Esophagus muscularis mucosa (tissue), 4 donors: ENCODE data around the gene FRK. TPM values are rescaled to one million over a fixed set of nuclear protein-coding genes. Genes with fewer than 3 reads are reported as not detected.

Source experiments
- DNase-seq: peaks from one replicate; pipeline ENCODE4 v3.0.0-alpha.2; 2017; ENCODE audit errors: extremely low spot score
- H3K27ac ChIP-seq, 4 donors: fragments of 200-600 bp; sonication (generic); replicated peaks in 1 of 4; 1 replicate in 3 of 4; 2 replicates in 1 of 4; pipeline ENCODE4 v1.5.1; 2016 to 2019; ENCODE audit warnings: mild to moderate bottlenecking in 1 of 4
- H3K27me3 ChIP-seq, 4 donors: fragments of 200-600 bp; sonication (generic); one replicate each; pipeline versions ENCODE4 v1.5.1 to v1.6.0; 2016 to 2019
- H3K36me3 ChIP-seq, 4 donors: fragments of 200-600 bp; sonication (generic); one replicate each; pipeline ENCODE4 v1.5.1; 2016 to 2019
- H3K4me1 ChIP-seq, 4 donors: fragments of 200-600 bp; sonication (generic); one replicate each; pipeline ENCODE4 v1.5.1; 2016 to 2019
- H3K4me3 ChIP-seq, 4 donors: fragments of 200-600 bp; sonication (generic); 1 replicate in 2 of 4; 2 replicates in 2 of 4; pipeline ENCODE4 v1.5.1; 2016 to 2019; ENCODE audit warnings: mild to moderate bottlenecking in 4 of 4, moderate library complexity in 1 of 4
- H3K9me3 ChIP-seq, 4 donors: fragments of 200-600 bp; sonication (generic); 1 replicate in 3 of 4; 2 replicates in 1 of 4; pipeline ENCODE4 v1.5.1; 2016 to 2019
- CTCF ChIP-seq, 3 experiments: fragments of 200-600 bp in 2 of 3; fragments of 450-650 bp in 1 of 3; sonication (generic) in 2 of 3; IDR thresholded peaks; one replicate each; pipeline ENCODE4 v1.5.1; 2017 to 2019; ENCODE audit warnings: antibody characterized with exemption in 3 of 3, mild to moderate bottlenecking in 2 of 3, moderate library complexity in 1 of 3
- EP300 ChIP-seq: sonication (generic); formaldehyde crosslinking; IDR thresholded peaks from one replicate; pipeline ENCODE4 v1.6.1; 2017; ENCODE audit warnings: antibody characterized with exemption
- POLR2A ChIP-seq: fragments of 450-650 bp; IDR thresholded peaks from one replicate; pipeline ENCODE4 v1.6.1; 2017; ENCODE audit warnings: antibody characterized with exemption, moderate library complexity, mild to moderate bottlenecking, low read depth
- POLR2AphosphoS5 ChIP-seq, 2 donors: sonication (generic); formaldehyde crosslinking; IDR thresholded peaks; one replicate each; pipeline ENCODE4 v1.6.1; 2017; ENCODE audit warnings: antibody characterized with exemption in 2 of 2
- WGBS: methylation state at CpG from one replicate; pipeline ENCODE4 v1.1.5; 2018; 5-methylcytosine and 5-hydroxymethylcytosine counted together
- intact Hi-C: fragments of 100-400 bp; cut with DNase I; formaldehyde crosslinking; loops from one replicate; pipeline ENCODE4 v1.15.1; 2023
- total RNA-seq, 4 donors: library from RNA; depleted of rRNA; stranded (reverse); fragments of >200 nt; gene quantifications; one replicate each; pipeline versions ENCODE4 v1.1.0 to v1.2.1, GENCODE V29; 2016

Gene FRK
- total RNA-seq, 4 donors from 2014 or later = 0.17 to 0.57 (median 0.40) TPM

- no peak overlapping the region for H3K27ac ChIP-seq
- 58% methylated on average over 1 of the region's 1 CpG for WGBS
- no peak for DNase-seq
- intact Hi-C loops = no loop called here
- no peaks in the 10 kb centered on the region for H3K36me3 ChIP-seq
- no peak for TF ChIP-seq POLR2A
- no peak for TF ChIP-seq CTCF (IDR thresholded peaks at IDR 0.05)
- no peak for TF ChIP-seq POLR2AphosphoS5 (IDR thresholded peaks at IDR 0.05)
- no peak for TF ChIP-seq EP300
- H3K4me3 ChIP-seq = no peak overlapping the region
- no peaks in the 10 kb centered on the region for H3K27me3 ChIP-seq
- no peaks in the 10 kb centered on the region for H3K9me3 ChIP-seq
- H3K4me1 ChIP-seq = peaks cover 15 to 25% (median 18%) of the 10 kb centered on the region in 4 donors
Observed at GRCh38 chr6:116018976-116019375, 41.7 kb downstream of the FRK start.

- 31% methylated on average over 2 of the region's 2 CpGs for WGBS
- intact Hi-C loops = no loop called here
- DNase-seq = no peak
- Histone ChIP-seq H3K4me1 (peaks cover 15 to 25% (median 18%) of the 10 kb centered on the region in 4 donors), H3K4me3 (no peak overlapping the region), H3K36me3 (no peaks in the 10 kb centered on the region), H3K27me3 (no peaks in the 10 kb centered on the region), H3K27ac (peak overlapping the region in 2 of 4 donors; percentile 28 to 30), H3K9me3 (no peaks in the 10 kb centered on the region)
- TF ChIP-seq POLR2A (no peak), CTCF (IDR thresholded peaks at IDR 0.05) (no peak), POLR2AphosphoS5 (IDR thresholded peaks at IDR 0.05) (no peak), EP300 (no peak)
Observed at GRCh38 chr6:116017546-116018295, 43.0 kb downstream of the FRK start.

- no peak for DNase-seq
- WGBS = 16% methylated on average over 4 of the region's 4 CpGs
- peaks cover 15 to 25% (median 19%) of the 10 kb centered on the region in 4 donors for H3K4me1 ChIP-seq
- H3K36me3 ChIP-seq = no peaks in the 10 kb centered on the region
- peak overlapping the region in 3 of 4 donors; percentile 28 to 38 (median 30) for H3K27ac ChIP-seq
- no peak for TF ChIP-seq EP300
- no peak for TF ChIP-seq POLR2A
- no peak for TF ChIP-seq CTCF (IDR thresholded peaks at IDR 0.05)
- no peak for TF ChIP-seq POLR2AphosphoS5 (IDR thresholded peaks at IDR 0.05)
- H3K27me3 ChIP-seq = no peaks in the 10 kb centered on the region
- no peaks in the 10 kb centered on the region for H3K9me3 ChIP-seq
- H3K4me3 ChIP-seq = no peak overlapping the region
- intact Hi-C loops = no loop called here
Observed at GRCh38 chr6:116016846-116017545, 43.7 kb downstream of the FRK start.

GRCh38 chr6:116015983-116016382 lies 44.7 kb downstream of the FRK start:
- no peak for DNase-seq
- Histone ChIP-seq H3K36me3 (no peaks in the 10 kb centered on the region), H3K4me3 (no peak overlapping the region), H3K9me3 (no peaks in the 10 kb centered on the region), H3K4me1 (peaks cover 15 to 25% (median 22%) of the 10 kb centered on the region in 4 donors), H3K27ac (no peak overlapping the region), H3K27me3 (no peaks in the 10 kb centered on the region)
- intact Hi-C loops = no loop called here
- TF ChIP-seq CTCF (IDR thresholded peaks at IDR 0.05) = no peak
- TF ChIP-seq EP300 = no peak
- TF ChIP-seq POLR2AphosphoS5 (IDR thresholded peaks at IDR 0.05) = no peak
- no peak for TF ChIP-seq POLR2A
